Lower leg skin (tissue), 3 donors: Measurements from ENCODE around the gene GTPBP4.

ENCODE experiments used
- CTCF ChIP-seq, 3 donors: fragments of 450-650 bp; IDR thresholded peaks; one replicate each; pipeline ENCODE4 v1.5.1; 2016; ENCODE audit warnings: antibody characterized with exemption in 3 of 3, mild to moderate bottlenecking in 3 of 3, moderate library complexity in 2 of 3
- POLR2A ChIP-seq, 2 donors: fragments of 450-650 bp; IDR thresholded peaks; one replicate each; pipeline ENCODE4 v1.6.1; 2016 to 2017; ENCODE audit warnings: antibody characterized with exemption in 2 of 2, mild to moderate bottlenecking in 1 of 2, moderate library complexity in 1 of 2

GRCh38 chr10:958856-959255, 29.4 kb upstream of the GTPBP4 start:
- no peak for TF ChIP-seq CTCF (IDR thresholded peaks at IDR 0.05)
- no peak for TF ChIP-seq POLR2A (IDR thresholded peaks at IDR 0.05)
